HG03139 (cell line): ENCODE results near the gene APOBEC3H.
A peak's percentile ranks its signal among the peaks of the same experiment; 100 is the strongest.
"Not testable (repeated sequence)": the region's sequence is repeated elsewhere in the genome, so short reads cannot be mapped to it uniquely, and the experiment has no call there.

Source experiments
- ATAC-seq: cut with Tn5 transposase; IDR thresholded peaks from one replicate; pipeline ENCODE4 v1.9.1; 2021; ENCODE audit not compliant: unreplicated experiment

APOBEC3H gene

DNA sequence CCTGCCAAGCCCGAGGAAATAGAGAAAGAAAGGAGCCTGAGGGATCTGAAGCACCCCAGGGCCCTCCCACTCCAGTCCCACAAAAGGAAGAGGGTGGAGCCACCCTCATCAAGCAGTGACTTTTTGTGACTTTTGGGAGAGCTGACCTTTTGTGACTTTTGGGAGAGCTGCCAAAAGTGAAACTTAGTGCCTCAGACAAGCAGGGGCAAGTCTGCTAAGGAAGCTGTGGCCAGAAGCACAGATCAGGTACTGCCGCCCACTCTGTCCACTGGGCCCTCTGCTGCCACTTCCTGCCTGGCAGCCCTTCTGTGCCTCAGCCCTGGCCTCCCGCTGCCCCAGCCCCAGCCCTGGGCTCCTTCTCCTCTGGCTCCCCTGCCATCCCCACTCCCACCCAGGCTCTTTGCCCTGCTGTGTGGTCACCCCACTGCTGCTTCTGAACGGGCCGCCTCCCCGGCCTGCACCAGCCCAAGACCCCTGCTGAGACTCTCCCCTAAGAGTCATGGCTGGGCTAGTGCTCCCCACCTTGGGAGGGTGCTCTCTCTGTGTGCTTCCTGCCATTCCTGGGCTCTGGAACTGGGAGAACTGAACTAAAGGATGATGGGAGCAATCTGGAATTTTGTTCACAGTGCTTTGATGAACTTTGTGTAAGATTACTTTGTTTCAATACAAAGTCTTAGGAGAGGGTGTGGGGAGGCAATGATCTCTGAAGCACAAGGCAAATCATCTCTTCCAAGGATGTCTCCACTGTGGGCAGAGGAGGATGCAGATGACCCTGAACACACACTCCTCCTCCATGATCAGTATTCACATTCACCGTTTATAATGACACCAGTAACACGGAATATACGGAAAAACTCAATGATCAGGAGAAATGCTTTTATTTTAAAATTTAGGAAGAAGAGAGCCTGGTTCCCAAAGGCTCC is at the start of gene APOBEC3H:
APOBEC3H (plus strand) TSS at position 147 of the 923 bp plus-strand sequence. CDS start 3,035 bp downstream, outside the sequence.
- ATAC-seq, result no peak

DNA sequence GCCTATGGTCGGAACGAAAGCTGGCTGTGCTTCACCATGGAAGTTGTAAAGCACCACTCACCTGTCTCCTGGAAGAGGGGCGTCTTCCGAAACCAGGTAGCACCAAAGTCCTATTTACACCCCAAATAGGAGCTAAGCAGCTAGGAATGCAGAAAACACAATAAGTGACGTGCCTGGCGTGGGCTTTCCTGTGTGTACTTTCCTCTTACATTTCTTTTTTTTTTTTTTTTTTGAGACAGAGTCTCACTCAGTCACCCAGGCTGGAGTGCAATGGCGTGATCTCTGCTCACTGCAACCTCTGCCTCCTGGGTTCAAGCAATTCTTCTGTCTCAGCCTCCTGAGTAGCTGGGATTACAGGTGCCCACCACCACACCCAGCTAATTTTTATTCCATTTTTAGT is 47.6 kb upstream of the APOBEC3H start:
- ATAC-seq, result not testable (repeated sequence)

DNA sequence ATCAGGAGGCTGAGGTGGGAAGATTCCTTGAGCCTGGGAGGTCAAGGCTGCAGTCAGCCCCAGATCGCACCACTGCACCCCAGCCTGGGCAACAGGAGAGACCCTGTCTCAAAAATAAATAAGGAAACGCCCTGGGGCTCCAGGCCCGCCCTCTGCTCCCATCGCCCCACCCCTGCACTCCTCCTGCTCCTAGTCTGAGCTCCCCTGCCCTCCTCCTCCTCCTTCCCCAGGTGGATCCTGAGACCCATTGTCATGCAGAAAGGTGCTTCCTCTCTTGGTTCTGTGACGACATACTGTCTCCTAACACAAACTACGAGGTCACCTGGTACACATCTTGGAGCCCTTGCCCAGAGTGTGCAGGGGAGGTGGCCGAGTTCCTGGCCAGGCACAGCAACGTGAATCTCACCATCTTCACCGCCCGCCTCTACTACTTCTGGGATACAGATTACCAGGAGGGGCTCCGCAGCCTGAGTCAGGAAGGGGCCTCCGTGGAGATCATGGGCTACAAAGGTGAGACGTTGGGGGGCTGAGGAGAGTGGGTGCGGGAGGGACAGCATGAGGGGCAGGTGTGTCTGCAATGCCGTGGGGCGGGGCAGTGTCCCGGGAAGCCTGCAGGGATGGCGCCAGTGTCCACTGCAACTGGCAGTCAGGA is 45.1 kb upstream of the APOBEC3H start:
- not testable (repeated sequence) for ATAC-seq

DNA sequence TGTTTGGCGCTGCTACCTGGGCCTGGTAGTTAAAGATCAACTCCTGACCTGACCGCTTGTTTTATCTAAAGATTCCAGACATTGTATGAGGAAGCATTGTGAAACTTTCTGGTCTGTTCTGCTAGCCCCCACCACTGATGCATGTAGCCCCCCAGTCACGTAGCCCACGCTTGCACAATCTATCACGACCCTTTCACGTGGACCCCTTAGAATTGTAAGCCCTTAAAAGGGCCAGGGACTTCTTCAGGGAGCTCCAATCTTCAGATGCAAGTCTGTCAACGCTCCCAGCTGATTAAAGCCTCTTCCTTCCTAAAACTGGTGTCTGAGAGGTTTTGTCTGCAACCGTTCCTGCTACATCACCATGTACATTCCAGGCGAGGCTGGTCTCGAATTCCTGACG is 41.4 kb upstream of the APOBEC3H start:
- ATAC-seq, result no peak

DNA sequence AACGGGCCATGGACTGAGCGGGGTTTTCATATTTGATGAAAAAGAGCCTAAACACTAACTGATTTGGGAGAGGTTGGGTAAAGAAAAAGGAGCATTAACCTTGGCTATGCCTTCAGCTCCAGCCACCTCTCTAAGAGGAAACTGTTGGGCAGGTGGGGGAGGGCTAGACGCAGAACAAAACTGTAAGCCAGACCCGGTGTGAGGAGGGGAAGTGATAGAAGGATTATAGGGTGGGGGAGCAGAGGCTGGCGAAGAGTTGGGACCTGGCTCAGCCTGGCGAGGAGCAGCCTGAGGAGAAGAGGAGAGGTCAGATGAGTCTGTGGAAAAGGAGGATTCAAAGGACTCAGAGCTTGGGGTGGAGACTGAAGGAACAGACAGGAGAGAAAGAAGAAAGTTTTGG is 35.8 kb upstream of the APOBEC3H start:
- not testable (repeated sequence) for ATAC-seq

DNA sequence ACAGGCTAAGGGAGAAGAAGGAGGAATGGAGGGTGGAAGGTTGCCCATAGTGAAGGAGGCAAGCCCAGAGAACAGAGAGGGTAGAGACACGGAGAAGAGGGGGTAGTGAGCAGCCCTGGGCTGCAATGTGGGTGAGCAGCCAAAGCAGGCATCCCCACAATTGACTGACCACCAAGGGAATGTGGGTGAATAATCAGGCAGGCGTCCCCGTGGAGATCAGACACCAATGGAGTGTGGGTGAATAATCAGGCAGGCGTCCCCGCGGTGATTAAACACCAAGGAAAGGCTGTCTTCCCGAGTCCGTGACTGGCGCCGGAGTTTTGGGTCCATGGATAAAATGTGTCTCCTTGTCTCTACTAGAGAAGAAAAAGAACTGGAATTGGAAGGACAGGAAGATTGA is 35.1 kb upstream of the APOBEC3H start:
- not testable (repeated sequence) for ATAC-seq

DNA sequence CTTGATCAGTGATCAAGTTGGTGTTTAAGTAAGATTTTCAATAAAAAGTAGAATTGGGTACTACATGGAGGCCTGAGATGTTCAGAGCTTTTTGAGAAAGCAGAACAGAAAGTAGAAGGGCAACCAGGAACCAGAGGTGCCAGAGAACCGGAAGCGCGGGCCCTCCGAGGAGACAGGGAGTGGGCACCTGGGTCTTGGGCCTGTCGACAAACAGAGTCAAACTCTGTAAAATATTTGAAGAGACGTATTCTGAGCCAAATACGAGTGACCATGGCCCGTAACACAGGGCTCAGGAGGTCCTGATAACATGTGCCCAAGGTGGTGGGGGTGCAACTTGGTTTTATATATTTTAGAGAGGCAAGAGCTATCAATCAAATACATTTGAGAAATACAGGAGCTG is 33.1 kb upstream of the APOBEC3H start:
- not testable (repeated sequence) for ATAC-seq

DNA sequence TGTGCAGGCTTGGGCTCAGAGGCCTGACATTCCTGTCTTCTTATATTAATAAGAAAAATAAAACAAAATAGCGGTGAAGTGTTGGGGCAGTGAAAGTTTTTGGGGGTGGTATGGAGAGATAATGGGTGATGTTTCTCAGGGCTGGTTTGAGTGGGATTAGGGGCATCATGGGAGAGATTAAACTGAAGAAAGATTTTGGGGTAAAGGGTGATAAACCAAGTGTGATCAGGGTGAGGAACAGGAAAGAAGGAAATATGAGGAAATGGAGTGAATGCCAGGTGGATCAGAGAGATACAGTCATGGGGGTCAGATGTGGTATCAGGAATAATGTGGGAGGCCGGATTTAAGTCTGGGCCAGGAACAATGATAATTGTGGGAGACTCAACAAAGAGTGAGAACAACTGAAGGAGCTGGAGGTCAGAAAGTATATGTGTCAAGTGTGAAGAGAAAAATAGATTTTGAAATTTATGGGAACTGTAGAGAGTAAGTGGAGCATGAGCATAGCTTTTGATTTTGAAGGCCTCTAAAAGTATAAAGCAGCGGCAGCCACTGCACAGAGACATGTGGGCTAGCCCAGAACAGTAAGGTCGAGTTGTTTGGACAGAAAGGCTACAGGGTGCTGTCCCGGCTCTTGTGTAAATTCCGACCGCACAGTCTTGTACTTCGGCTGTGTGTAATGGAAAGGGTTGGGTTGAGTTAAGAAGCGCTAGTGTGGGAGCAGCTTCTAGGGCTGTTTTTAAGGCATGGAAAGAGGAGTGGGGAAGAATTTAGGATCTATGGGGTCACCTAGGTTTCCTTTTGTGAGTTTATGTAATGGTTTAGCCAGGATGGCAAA is 30.4 kb upstream of the APOBEC3H start:
- ATAC-seq, result not testable (repeated sequence)

DNA sequence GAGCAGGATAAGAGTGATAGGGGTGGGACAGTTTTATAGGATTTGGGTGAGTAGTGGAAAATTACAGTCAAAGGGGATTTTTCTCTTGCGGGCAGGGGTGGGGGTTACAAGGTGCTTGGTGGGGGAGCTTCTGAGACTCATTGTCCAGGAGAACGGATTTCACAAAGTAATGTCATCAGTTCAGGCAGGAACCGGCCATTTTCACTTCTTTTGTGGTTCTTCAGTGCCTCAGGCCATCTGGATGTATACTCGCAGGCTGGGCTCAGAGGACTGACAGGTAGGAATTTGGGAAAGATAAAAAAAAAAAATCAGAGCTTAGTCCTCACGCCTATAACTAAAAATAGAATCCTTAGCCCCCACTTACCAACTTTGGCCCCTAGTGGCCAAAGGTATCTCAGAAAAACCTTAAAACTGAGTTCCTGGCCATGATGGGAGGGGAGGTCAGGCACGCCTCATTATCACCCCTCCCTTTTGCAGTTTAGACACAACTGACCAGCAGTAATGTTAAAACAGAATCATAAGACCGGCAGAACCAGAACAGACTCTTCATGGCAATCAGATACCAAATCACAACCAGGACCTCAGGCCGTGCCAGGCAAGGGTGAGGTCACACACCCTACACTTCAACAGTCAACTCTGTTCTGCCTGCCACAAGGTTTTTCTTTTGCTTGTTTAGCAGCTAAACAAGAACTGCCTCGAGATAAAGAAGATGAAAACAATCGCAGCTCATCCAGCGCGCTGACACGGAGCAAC is 28.8 kb upstream of the APOBEC3H start:
- ATAC-seq, result no peak

DNA sequence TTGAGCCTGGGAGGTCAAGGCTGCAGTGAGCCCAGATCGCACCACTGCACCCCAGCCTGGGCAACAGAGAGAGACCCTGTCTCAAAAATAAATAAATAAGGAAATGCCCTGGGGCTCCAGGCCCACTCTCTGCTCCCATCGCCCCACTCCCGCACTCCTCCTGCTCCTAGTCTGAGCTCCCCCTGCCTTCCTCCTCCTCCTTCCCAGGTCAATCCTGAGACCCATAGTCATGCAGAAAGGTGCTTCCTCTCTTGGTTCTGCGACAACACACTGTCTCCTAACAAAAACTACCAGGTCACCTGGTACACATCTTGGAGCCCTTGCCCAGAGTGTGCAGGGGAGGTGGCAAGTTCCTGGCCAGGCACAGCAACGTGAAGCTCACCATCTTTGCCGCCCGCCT is 26.9 kb upstream of the APOBEC3H start:
- ATAC-seq, result no peak

DNA sequence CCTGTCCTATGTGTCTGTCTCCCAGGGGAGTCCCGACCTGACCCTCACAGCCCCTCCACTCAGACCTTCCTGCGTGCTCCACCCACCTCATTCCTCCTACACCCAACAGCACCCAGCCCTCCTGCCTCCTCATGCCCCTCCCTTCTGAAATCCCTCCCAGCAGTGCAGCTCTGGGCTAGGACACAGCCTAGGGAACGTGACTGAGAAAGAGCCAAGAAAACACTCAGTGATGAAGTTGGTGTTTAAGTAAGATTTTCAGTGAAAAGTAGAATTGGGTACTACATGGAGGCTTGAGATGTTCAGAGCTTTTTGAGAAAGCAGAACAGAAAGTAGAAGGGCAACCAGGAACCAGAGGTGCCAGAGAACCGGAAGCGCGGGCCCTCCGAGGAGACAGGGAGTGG is 24.5 kb upstream of the APOBEC3H start:
- not testable (repeated sequence) for ATAC-seq

DNA sequence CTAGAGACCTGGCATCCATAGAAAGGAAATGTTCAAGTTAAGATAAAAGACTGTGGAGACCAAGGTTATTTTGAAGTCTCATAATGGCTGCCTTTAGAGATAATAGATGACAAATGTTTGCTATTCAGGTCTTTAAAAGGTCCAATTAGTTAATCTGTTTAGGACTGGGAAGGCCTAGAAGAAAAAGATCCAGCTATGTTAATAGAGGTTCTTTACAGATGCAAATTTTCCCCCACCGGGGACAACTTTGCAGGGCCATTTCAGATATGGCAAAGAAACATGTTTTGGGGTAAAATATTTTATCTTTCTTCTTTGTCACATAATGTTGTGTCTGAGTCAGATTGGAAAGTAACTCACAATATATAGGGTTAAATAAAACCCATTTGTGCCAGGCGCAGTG is 23.1 kb upstream of the APOBEC3H start:
- ATAC-seq, result no peak

DNA sequence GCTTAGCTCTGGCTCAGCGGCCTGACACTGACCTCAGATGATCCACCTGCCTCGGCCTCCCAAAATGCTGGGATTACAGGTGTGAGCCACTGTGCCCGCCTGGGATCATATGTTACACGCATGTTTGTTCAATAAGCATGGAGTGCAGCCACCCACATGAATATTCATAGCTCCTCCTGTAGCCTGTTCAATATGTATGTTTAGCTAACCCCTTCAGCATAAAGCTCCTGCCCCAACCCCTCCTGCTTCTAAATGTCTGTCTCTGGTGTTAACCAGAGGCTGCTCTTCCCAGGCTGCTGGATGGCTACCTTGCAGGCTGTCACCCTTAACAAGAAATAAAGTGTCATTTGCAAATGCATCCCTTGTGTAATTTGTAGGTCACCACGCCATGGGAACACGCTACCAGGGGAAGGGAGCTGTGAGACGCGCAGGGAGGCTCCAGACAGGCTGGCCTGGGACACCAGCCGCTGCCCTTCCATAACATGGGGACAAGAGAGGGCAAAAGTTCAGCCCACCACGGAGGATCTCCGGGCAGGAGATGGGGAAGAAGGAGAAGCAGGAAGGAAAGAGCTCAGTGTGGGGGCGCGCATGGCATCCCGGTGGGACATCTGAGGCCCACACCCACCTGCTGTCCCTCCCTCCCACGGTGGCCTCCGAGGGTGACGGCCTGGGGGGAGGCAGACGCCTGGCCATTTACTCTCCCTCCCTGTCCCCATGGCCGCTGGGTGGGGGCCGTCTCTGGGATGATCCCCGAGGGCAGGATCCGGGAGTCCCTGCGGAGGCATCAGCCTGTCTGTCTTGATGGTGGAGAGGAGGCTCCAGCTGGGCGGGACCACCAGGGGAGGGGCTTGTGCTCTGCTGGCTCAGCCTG is 20.7 kb upstream of the APOBEC3H start:
- not testable (repeated sequence) for ATAC-seq

DNA sequence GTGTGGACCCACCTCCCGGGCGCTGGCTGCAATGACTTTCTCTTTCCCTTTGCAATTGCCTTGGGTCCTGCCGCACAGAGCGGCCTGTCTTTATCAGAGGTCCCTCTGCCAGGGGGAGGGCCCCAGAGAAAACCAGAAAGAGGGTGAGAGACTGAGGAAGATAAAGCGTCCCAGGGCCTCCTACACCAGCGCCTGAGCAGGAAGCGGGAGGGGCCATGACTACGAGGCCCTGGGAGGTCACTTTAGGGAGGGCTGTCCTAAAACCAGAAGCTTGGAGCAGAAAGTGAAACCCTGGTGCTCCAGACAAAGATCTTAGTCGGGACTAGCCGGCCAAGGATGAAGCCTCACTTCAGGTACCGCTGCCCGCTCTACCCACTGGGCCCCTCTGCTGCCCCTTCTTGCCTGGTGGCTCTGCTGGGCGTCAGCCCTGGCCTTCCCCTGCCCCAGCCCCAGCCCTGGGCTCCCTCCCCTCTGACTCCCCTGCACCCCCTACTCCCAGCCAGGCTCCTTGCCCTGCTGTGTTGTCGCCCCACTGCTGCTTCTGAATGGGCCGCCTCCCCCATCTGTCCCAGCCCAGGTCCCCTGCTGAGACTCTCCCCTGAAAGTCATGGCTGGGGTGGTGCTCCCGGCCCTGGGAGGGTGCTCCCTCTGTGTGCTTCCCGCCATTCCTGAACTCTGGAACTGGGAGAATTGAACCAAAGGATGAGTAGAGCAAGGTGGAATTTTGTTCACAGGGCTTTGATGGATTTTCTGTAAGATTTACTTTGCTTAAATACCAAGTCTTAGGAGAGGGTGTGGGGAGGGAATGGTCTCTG is 19.8 kb upstream of the APOBEC3H start, which contains the start of gene APOBEC3G:
APOBEC3G (plus strand) TSS at position 250 of the 815 bp plus-strand sequence; CDS start at position 337, 87 bp downstream.
- ATAC-seq, result peak; percentile 53

DNA sequence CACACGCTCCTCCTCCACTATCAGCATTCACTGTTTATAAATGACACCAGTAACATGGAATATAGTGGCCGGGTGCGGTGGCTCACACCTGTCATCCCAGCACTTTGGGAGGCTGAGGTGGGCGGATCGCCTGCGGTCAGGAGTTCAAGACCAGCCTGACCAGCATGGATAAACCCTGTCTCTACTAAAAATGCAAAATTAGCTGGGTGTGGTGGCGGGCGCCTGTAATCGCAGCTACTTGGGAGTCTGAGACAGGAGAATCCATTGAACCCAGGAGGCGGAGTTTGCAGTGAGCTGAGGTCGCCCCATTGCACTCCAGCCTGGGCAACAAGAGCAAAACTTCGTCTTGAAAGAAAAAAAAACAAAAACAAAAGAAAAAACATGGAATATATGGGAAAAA is 19.1 kb upstream of the APOBEC3H start:
- not testable (repeated sequence) for ATAC-seq

DNA sequence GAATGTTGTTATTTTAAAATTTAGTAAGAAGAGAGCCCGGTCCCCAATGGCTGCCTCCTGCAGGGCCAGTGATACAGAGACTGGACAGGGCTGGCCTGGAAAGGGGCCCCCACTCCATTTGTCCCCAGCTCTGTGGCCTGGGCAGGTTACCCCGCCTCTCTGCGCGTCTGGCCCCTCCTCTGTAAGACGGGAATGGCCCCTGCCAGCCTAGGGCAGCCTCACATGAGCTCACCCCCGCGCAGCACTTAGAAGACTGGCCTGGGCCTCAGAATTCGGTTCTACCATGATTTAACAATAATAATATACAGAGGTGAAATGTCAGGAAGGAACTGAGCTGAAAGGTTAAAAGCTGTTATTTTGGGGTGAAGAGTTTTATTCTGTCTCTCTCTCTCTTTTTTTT is 18.7 kb upstream of the APOBEC3H start:
- no peak for ATAC-seq

DNA sequence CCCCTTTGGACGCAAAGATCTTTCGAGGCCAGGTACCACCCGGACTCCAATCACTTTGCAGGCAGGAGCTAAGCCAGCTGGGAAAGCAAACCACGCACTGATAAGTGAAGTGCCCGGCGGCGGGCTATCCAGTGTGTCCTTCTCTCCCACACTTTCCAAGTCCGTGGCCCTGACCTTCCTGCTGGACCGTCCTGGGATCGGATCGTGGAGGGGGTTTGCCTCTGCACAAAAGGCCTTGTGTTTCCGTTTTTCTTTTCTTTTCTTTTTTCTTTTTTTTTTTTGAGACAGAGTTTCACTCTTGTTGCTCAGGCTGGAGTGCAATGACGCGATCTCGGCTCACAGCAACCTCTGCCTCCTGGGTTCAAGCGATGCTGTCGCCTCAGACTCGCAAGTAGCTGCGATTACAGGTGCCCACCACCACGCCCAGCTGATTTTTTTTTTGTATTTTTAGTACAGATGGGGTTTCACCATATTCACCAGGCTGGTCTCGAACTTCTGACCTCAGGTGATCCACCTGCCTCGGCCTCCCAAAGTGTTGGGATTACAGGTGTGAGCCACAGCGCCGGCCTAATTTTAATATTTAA is 17.9 kb upstream of the APOBEC3H start:
- ATAC-seq, result not testable (repeated sequence)

DNA sequence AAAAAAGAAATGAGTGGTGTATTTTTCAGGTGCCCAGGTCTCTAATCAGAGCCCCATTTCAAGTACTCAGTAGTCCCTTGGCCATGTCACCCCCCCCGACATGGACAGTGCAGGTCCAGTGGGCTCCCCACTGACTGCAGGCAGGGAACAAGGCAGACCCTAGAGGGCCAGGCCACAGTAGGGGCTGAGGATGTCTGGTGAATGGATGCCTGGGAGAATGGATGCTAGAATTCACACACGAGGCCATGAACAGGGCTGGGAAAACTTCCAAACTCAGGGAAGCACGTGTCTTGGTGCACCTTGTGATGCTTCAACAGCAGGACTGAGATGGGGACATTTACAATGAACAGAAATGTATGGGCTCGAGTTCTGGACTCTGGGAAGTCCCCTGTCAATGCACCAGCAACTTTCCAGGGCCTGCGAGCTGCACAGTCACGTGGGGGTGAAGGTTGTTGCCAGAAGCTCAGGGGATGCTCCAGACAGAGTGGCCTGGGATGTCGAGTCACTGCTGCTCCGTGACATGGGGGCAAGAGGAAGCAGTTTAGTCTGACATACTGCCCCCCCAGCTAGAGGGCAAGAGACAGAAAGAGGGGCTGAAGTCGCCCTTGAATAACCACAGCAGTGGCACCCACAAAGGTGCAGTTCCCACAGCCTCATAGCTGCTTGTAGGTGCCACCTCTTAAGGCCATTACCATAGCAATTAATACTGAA is 16.8 kb upstream of the APOBEC3H start:
- no peak for ATAC-seq
